DMS 273 (cell line): ENCODE measurements around the gene FKBP11.

Experiments used
- DNase-seq: peaks from one replicate; lab custom pipeline; 2025; ENCODE audit not compliant: unreplicated experiment; lab: John Stamatoyannopoulos, UW

FKBP11 gene

DNA sequence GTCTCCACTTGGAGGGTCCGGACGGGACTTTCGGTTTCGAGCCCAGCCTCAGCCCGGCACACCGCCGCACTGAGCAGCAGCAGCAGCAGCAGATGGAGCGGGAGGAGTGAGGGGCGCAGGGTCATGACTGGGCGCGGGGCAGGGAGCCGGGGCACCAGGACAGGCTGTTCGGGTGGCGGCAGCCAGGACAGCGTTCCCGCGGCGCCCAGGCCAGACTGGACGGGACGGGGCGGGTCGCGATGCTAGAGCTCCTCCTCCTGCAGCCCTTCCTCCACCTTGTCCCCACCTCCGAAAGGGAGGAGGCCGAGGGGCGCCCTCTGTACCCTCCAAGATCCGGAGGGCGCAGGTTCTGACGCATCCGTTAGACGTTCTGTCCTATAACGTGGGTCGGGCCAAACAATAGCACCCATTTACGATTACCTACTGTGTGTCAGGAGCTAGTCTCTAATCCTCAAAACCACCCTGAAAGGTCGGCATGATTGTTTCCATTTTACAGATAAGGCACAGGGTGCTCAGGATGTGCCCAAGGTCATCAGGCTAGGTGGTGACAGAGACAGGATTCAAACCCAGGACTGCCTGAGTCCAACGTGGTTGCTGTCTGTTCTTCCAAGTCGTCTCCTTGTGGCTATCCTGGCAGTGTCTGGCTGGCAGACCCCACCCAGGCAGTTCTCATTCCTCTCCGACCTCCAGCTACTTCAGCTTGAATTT, at the start of gene FKBP11:
TSS of gene FKBP11 (minus strand) at position 189 of the 708 bp plus-strand sequence. CDS start at position 125, 64 bp downstream.
- peak; percentile 63 for DNase-seq

DNA sequence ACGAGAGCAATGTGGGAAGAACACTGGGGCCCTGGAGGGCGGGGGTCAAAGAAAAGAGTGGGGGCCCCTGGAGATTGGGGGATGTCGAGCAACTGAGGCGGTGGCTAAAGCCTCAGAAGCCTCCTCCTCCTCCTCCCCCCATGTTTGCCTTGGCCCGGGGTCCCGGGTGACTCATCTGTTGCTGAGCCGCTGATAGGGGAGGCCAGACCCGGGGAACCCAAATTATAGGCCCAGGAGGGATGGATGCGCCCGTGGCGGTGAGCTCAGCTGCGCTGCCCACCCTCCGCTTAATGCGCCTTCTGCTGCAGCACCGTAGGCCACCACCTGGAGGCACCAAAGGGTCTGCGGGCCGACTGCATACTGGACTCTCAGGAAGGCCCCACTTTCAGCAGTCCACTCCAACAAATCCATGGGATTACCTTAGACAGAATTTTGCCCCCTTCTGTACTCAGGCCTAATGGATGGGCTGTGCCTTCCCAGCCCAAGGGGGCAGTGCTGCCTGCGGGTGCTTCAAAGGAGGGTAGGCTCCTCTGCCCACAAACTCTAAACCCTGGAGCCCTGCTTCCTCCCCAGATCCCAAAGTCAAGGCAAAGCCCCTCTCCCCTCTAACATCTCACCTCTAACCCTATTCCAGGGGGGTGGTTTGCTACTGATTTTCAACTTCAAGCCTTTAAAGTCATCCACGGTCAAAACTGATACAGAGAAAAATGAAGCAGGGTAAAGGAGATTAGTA, 48.8 kb upstream of the FKBP11 start:
- no peak for DNase-seq

DNA sequence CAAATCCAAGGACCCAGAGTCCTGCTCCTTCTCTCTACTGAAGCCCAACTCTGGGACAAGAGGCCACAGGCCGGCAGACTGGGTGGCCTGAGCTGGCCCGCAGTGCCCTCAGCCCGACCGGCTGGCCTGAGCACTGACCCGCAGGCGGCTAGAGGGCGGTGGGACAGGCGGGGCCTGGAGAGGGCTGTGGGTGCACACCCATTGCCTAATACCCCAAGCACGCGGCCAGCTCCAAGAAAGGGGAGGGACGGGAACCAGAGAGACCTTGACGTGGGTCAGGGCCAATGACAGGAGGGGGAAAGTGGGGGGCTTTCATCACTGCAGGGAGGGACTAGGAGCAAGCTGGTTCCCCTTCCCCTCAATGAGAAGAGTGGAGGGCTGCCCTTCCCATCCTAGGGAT, 48.2 kb upstream of the FKBP11 start:
- no peak for DNase-seq

DNA sequence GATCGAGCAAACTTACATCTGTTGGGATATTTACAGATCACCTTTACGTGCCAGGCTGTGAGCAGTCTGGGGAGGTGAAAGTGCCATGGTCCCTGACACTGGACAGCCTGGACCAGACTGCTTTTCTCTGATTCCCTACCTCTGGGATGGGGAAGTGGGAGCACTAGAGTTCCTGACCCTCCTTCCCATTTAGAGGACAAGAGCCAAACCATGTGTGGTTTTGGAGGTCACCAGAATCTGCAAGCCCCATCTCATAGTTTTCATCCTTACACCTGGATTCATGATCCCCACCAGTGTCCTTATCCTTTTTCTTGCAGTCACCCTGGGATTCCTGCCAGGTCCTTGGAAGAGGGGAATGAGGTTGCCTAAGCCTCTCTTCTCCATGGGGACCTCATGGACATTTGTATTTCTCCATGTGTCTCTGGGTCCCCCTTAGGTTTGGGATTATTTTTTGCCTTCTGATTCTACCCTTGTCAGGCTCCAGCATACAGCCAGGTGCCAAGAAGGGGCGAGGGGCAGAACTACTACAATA, 47.7 kb upstream of the FKBP11 start:
- no peak for DNase-seq

DNA sequence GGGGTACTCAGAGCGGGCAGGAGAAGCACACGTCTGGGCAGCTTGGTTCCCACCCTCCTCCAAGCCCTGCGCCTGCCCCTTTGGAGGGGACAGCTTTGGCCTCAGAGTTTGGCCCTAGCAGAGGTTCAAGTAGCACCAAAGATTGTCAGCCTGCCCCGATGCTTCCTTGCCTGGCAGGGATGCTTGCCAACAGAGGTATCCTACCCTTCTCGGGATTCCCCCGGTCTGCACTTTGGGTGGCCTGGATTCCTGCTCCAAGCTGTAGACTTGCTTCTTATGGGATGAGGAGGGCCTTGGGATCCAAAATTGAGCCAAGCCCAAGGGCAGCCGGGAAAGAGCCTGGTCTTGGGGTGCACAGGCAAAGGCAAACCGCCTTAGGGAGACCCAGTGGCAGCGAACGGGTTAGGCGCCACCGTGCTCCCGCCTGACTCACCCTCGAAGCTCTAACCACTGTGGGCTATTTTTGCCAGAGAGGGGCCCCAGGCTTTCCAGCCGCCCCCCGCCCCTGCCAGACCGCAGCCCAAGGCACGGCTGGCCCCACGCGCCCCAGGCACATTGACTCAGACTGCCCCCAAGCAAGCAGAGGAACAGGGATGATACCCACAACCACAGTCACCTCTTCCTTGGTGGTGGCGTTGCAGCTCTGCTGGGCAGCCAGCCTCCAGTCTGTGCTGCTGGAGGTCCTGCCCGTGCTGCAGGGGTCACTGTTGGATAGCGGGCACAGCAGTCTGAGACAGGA, 47.1 kb upstream of the FKBP11 start:
- DNase-seq, result no peak

DNA sequence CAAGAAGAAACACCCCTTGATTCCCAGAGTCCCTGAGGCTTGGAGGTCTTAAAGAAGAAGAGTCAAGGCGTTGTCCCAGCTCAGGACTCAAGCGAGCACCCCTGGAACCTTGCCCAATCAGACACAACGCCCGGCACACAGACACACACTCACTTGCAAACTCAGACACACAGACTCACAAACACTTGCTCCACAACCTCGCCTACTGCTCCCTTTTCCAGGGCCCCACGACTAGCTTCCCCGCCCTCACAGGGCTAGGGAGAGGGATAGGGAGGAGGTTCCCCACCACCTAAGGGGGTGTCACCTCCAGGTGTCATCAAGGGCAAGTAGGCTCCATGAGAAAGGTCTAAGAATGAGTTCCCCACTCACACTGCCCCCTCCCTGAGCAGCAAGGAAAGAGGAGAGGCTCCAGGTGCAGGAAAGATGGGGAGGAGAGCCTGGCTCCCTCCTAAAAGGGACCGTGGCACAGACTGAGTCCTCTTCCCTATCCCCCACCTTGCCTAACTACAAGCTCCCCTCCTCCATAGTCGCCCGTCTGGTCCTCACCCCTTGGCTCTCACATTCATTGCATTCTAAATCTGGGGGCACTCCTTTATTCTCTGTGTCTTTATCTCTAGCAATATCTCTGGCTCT, 45.5 kb upstream of the FKBP11 start:
- no peak for DNase-seq

DNA sequence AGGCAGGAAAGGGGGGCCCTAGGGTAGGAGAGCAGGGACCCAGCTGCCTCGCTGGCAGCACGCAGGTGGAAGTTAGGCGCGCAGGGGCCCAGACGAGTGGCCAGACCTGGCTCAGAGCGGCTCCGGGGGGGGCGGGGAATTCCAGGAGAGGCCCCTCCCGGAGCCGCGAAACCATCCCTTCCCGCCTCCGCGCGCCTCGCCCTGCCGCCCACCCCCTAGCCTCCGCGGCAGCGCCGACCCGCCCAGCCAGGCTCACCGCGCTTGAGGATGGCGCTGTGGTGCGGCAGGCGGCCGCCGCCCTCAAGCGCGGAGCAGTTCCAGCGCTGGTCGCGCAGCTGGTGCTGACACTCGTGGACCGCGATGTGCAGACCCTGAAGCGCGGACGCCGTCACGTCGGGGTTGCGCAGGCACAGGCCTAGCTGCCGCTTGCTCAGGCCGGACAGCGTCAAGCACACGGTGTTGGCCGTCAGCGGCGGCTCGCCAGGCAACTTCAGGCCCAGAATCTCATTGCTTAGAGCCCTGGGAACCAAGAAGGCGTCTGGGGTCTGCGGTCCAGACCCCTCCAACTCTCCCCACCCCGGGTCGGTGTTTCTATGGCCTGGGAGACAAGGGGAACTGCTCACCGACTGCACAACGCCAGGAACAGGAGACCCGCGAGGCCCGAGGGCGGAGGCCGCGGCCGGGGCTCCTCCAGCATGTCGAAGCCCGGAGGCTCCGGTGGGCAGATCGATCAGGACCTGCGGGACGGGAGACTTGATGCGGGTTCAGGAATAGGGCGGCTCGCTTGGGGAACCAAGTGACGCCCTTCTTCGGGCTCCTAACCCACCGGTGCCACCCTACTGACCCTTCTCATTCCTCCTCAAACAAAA, 44.8 kb upstream of the FKBP11 start:
- peak; percentile 26 for DNase-seq

DNA sequence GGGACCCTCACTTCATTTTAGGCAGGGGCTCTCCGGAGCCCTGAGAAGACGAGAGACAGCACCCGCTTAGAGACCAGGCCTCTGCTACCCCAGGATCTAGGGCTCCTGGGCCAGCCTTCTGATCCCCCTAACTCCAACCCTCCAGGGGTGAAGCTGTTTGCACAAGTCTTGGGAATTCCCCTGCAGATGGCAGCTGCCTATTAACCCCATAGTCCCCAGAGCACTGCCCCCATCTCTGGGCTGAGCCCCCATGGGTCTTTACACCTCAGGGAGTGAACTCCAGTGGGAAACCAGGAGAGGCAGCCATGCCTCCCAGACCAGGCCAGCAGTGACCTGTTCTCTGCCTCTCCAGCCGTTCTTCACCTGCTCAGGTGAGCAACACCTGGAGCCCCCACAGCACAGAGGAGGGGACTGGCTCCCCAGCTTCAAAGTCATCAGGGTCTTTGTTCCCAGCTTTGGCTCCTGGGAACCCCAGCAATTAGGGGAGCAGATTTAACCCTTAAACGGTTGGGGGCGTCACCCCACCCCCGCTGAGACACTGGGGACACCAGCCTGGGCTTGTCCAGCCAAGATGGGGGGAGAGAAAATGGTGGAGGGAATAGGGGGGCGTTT, 44.0 kb upstream of the FKBP11 start:
- DNase-seq, result no peak

DNA sequence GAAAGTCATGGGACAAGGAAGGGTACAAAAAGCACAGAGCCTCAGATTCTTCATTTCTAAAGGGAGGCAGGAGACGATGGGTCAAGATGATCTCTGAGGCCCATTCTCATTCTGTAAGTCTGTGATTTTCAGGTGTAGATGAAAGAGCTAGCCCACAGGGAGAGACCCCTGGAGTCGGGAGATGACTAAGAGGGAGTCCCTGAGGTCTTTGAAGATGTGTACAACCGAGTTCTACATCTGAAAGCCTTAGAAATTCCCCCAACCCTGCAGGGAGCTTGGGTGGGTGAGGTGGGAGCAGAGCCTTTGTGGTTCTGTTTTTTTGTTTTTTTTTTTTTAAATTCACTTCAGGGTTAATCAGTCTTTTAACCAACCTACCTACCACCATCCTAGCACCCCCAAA, 43.2 kb upstream of the FKBP11 start:
- DNase-seq, result no peak

DNA sequence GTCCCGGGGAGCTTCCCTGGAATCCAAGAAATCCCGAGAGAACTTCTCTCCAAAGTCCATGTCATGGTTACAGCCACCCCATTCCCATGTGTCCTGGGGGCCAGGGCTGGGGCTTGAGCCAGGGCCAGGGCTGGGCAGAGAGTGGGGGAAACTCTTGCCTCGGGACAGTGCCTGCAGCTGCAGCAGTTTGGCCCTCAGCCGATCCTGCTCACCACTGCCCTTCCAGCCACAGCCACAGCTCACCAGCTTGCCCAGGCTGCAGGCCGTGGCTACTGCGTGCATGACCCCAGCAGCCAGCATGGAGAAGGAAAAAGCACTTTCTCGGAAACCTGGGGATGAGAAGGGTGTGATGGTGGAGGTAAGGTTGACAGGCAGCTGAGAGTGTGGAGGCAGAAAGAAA, 42.7 kb upstream of the FKBP11 start:
- DNase-seq, result no peak

DNA sequence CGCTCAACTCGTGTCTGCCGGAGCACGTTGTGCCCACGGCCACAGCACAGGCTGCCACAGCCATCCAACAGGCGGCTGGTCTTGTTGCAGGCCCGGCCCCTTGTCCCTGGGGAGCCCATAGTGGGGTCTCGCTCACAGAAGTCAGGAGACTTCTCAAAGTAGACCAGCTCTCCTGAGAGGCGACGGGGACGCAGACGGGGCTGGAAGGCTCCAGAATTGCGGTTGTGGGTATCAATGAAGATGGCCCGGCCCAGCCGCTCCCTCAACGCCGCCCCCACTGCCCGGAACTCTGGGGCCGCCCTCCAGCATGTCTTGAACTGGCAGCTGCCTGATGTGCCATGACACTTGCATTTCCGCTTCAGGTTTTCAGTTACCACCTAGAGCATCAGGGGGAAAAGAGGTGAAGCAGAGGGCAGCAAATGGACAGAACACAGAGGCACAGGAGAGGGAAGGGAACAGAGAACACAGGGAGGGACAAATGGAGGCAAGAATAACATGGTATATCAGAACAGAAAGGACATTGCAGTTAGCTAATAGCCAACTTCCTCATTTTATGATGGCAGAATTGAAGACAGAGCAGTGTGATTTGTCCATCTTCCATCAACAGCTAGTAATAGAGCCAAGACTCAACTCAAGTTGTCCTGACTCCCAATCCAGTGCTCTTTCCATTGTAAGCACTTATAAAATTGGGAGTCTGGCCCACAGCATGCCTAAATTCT, 41.0 kb upstream of the FKBP11 start:
- no peak for DNase-seq

DNA sequence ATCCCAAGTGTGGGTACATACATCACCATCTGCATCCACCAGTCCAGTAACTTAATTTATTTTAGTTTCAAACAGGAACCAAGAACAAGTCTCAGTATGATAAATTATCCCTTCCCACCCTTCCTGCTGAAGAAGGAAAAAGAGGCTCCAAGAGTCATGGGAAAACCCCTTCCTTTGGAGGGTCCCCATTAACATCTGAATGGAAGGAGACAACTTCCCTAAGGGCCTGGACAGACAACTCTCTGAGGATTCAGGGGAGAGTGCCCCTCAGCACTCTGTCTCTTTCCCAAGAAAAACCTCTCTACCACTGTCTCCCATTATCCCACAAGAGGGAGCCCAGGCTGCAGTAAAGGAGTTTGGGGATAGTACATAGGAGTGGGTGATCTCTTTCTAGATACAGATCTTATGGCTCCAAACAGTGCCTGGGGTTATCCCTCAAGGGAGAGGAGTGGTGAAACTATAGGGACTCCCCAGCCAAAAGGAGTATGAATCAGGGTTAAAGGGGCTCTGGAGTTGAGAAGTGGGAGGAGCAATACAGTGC, 40.1 kb upstream of the FKBP11 start:
- DNase-seq, result peak; percentile 27

DNA sequence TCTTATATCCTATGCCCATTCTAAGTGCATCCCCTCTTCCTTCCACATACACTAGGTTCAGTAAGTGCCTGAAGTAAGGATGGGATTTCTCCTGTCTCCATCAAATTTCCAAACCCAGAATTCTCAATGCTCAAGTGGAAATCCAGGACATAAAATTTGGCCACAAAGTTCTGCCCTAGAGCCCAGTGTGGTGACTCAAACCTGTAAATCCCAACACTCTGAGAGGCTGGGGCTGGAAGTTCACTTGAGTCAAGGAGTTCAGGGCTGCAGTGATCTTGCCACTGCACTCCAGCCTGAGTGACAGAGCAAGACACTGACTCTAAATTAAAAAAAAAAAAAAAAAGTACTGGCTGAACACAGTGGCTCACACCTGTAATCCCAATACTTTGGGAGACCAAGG, 36.5 kb upstream of the FKBP11 start:
- DNase-seq, result no peak

DNA sequence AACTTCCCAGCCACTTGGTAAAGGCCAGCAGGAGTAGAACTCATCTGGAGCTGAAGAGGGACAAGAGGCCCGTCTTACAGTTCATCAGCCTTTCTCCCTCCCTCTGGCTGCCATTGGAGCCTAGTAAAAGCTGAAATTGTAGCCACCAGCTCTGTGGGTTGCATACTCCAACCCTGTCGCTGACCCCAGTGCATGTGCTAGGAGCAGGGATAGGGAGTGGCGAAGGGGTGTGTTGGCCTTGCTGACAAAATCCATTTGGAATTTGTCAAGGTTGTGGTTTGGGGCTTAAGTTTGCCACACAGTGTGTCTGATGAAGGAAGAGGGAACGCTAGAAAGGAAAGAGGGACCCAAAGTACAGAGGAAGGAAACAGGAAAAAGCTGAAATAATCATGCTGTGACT, 36.0 kb upstream of the FKBP11 start:
- no peak for DNase-seq

DNA sequence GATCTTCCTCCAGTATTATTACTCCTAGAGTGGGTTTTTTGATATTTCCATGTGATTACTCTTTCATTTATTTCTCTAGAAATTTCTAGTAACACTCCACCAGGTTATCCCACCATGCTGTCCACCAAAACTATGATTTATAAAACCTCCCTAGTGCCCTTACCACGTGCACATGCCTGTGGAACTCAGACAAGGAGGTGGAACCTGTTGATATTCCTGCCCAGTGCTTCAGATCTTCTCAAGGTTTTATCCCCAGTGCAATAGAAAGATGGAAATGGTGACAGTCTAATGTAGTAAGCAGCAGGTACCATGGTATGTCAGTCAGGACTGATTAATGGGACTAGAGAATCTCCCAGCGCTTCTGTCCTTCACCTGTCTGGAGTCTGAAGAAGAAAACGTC, 35.5 kb upstream of the FKBP11 start:
- no peak for DNase-seq

DNA sequence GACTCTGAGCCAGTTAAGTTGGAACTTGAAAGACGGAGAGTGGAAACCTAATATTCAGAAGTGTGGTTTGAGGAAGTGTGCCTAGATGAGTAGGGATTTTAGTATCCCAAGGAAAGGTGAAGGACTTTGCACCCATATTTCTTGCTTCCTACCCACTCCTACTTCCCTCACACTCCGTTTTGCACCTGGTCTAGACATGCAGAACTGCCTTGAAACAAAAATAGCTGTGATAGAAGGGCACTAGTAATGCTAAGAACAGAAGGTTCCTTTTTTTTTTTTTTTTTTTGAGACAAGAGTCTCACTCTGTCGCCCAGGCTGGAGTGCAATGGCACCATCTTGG, 32.7 kb upstream of the FKBP11 start:
- no peak for DNase-seq

DNA sequence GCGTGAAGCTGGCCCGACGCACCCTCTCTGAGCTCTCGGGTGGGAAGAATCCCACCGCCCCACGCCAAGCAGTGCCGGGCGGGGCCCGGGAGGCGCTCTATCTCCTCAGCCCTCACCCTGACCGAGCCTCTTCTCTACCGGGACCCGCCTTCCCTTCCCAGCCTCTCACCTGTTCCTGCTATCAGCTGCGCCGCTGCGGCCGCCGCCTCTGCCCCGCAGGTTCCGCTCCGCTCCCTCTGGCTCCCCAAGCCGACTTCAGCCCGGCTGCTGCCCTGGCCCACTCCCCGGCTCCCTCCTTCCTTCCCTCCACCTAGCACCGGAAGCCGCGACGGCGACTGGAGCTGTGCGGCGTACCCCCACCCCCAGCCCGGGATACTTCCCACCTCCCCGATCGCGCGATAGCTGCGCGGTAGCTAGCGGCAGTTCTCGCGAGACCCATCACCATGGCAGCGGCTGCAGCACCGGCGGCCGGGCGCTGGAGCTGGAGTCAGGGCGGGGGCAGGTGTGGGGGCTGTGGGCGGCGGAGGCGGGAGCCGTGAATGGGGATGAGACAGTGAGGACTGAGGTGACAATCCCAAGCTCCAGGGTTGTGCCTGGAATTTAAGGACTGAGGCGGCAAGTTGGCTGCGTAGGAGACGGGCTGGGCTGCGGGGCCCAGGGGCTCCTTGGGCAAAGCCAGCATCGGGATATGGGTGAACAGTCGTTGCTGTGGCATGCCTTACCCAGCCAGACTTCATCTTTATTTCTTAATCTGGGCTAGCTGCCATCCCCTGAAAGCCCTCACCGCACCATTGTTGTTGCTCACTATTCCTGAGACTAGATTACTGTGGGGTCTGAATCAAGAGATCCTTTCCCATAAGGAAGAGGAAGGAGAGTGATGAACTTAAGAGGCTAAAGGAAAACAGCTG, 32.1 kb upstream of the FKBP11 start, which contains the start of gene ARF3:
TSS of gene ARF3 (minus strand) at position 347 of the 908 bp plus-strand sequence. CDS start 16,392 bp downstream, outside the sequence.
- DNase-seq, result peak; percentile 97
